ENCODE data around the gene USP17L18. TPM values are rescaled to one million over a fixed set of nuclear protein-coding genes. Genes with fewer than 3 reads are reported as not detected.
"Not testable (repeated sequence)": the region's sequence is repeated elsewhere in the genome, so short reads cannot be mapped to it uniquely, and the experiment has no call there.

USP17L18 gene, protein sequence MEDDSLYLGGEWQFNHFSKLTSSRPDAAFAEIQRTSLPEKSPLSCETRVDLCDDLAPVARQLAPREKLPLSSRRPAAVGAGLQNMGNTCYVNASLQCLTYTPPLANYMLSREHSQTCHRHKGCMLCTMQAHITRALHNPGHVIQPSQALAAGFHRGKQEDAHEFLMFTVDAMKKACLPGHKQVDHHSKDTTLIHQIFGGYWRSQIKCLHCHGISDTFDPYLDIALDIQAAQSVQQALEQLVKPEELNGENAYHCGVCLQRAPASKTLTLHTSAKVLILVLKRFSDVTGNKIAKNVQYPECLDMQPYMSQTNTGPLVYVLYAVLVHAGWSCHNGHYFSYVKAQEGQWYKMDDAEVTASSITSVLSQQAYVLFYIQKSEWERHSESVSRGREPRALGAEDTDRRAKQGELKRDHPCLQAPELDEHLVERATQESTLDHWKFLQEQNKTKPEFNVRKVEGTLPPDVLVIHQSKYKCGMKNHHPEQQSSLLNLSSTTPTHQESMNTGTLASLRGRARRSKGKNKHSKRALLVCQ
- not detected for total RNA-seq

DNA sequence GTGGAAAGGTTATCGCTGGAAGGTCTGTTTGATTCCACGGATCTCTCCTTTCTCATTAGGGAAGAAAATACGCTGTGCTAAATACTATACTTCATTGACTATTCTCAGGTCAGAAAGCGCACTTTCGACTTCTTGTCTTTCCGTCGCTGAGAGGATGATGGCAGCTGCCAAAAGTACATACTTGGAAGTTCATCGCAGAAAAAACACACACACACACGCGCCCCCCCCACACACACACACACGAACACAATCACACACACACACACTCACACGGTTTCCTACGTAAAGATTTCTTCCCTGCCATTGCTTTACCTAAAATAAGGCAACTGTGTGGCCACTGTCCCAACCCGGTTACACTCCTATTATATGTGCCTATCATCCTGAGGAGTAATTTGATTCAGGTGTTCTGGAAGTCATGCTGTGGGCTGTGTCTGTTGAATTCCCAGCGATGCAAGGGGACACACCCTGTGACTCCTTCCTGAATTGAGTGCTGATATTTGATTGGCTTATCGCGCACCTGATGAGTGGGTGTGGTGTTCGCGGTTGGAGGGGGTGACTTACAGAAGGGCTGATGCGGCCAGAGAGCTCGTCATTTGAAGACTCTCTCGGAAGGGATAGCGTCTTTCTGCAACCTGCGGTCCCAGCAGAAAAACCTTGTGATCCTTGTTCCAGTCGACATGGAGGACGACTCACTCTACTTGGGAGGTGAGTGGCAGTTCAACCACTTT lies at the start of gene USP17L18:
USP17L18 (plus strand) TSS at position 678 of the 728 bp plus-strand sequence; CDS start at position 678, 0 bp downstream.
- peak; percentile 6 for DNase-seq
- H3K27me3 Mint-ChIP-seq; H3K4me3 Mint-ChIP-seq; H3K36me3 Mint-ChIP-seq; H3K4me1 Mint-ChIP-seq (ENCODE audit: low read depth); H3K9me3 Mint-ChIP-seq; intact Hi-C loops (cut with micrococcal nuclease); H3K27ac Mint-ChIP-seq; POLR2A ChIA-PET; CTCF ChIA-PET: not testable (repeated sequence)

DNA sequence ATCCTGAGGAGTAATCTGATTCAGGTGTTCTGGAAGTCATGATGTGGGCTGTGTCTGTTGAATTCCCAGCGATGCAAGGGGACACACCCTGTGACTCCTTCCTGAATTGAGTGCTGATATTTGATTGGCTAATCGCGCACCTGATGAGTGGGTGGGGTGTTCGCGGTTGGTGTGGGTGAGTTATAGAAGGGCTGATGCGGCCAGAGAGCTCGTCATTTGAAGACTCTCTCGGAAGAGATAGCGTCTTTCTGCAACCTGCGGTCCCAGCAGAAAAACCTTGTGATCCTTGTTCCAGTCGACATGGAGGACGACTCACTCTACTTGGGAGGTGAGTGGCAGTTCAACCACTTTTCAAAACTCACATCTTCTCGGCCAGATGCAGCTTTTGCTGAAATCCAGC lies 38.1 kb upstream of the USP17L18 start, which contains the start of gene USP17L10:
USP17L10 (plus strand) TSS at position 301 of the 400 bp plus-strand sequence; CDS start at position 301, 0 bp downstream.
- H3K27ac Mint-ChIP-seq; DNase-seq; POLR2A ChIA-PET; H3K36me3 Mint-ChIP-seq; H3K4me3 Mint-ChIP-seq; H3K4me1 Mint-ChIP-seq (ENCODE audit: low read depth); intact Hi-C loops (cut with micrococcal nuclease); CTCF ChIA-PET; H3K27me3 Mint-ChIP-seq; H3K9me3 Mint-ChIP-seq: not testable (repeated sequence)

DNA sequence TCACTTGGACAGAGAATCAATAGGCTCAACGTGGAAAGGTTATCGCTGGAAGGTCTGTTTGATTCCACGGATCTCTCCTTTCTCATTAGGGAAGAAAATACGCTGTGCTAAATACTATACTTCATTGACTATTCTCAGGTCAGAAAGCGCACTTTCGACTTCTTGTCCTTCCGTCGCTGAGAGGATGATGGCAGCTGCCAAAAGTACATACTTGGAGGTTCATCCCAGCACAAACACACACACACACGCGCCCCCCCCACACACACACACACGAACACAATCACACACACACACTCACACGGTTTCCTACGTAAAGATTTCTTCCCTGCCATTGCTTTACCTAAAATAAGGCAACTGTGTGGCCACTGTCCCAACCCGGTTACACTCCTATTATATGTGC lies 33.7 kb upstream of the USP17L18 start:
- DNase-seq; H3K4me3 Mint-ChIP-seq; H3K9me3 Mint-ChIP-seq; H3K4me1 Mint-ChIP-seq (ENCODE audit: low read depth); POLR2A ChIA-PET; CTCF ChIA-PET; H3K27ac Mint-ChIP-seq; H3K27me3 Mint-ChIP-seq; H3K36me3 Mint-ChIP-seq; intact Hi-C loops (cut with micrococcal nuclease): not testable (repeated sequence)

DNA sequence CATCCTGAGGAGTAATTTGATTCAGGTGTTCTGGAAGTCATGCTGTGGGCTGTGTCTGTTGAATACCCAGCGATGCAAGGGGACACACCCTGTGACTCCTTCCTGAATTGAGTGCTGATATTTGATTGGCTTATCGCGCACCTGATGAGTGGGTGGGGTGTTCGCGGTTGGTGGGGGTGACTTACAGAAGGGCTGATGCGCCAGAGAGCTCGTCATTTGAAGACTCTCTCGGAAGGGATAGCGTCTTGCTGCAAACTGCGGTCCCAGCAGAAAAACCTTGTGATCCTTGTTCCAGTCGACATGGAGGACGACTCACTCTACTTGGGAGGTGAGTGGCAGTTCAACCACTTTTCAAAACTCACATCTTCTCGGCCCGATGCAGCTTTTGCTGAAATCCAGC lies 33.3 kb upstream of the USP17L18 start, which contains the start of gene USP17L11:
USP17L11 (plus strand) TSS at position 301 of the 400 bp plus-strand sequence; CDS start at position 301, 0 bp downstream.
- H3K36me3 Mint-ChIP-seq; intact Hi-C loops (cut with micrococcal nuclease); H3K27ac Mint-ChIP-seq; H3K4me1 Mint-ChIP-seq (ENCODE audit: low read depth); CTCF ChIA-PET; DNase-seq; H3K27me3 Mint-ChIP-seq; H3K9me3 Mint-ChIP-seq; H3K4me3 Mint-ChIP-seq; POLR2A ChIA-PET: not testable (repeated sequence)

DNA sequence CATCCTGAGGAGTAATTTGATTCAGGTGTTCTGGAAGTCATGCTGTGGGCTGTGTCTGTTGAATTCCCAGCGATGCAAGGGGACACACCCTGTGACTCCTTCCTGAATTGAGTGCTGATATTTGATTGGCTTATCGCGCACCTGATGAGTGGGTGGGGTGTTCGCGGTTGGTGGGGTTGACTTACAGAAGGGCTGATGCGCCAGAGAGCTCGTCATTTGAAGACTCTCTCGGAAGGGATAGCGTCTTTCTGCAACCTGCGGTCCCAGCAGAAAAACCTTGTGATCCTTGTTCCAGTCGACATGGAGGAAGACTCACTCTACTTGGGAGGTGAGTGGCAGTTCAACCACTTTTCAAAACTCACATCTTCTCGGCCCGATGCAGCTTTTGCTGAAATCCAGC lies 28.6 kb upstream of the USP17L18 start, which contains the start of gene USP17L12:
USP17L12 (plus strand) TSS at position 301 of the 400 bp plus-strand sequence; CDS start at position 301, 0 bp downstream.
- intact Hi-C loops (cut with micrococcal nuclease); H3K27me3 Mint-ChIP-seq; H3K9me3 Mint-ChIP-seq; POLR2A ChIA-PET; H3K4me3 Mint-ChIP-seq; CTCF ChIA-PET; DNase-seq; H3K4me1 Mint-ChIP-seq (ENCODE audit: low read depth); H3K27ac Mint-ChIP-seq; H3K36me3 Mint-ChIP-seq: not testable (repeated sequence)

DNA sequence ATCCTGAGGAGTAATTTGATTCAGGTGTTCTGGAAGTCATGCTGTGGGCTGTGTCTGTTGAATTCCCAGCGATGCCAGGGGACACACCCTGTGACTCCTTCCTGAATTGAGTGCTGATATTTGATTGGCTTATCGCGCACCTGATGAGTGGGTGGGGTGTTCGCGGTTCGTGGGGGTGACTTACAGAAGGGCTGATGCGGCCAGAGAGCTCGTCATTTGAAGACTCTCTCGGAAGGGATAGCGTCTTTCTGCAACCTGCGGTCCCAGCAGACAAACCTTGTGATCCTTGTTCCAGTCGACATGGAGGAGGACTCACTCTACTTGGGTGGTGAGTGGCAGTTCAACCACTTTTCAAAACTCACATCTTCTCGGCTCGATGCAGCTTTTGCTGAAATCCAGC lies 23.8 kb upstream of the USP17L18 start, which contains the start of gene USP17L13:
USP17L13 (plus strand) TSS at position 301 of the 400 bp plus-strand sequence; CDS start at position 301, 0 bp downstream.
- H3K9me3 Mint-ChIP-seq; CTCF ChIA-PET; H3K27ac Mint-ChIP-seq; intact Hi-C loops (cut with micrococcal nuclease); POLR2A ChIA-PET; H3K4me1 Mint-ChIP-seq (ENCODE audit: low read depth); H3K27me3 Mint-ChIP-seq; DNase-seq; H3K36me3 Mint-ChIP-seq; H3K4me3 Mint-ChIP-seq: not testable (repeated sequence)

DNA sequence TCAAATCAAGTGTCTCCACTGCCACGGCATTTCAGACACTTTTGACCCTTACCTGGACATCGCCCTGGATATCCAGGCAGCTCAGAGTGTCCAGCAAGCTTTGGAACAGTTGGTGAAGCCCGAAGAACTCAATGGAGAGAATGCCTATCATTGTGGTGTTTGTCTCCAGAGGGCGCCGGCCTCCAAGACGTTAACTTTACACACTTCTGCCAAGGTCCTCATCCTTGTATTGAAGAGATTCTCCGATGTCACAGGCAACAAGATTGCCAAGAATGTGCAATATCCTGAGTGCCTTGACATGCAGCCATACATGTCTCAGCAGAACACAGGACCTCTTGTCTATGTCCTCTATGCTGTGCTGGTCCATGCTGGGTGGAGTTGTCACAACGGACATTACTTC lies 18.2 kb upstream of the USP17L18 start:
- H3K36me3 Mint-ChIP-seq; POLR2A ChIA-PET; CTCF ChIA-PET; H3K27ac Mint-ChIP-seq; H3K4me3 Mint-ChIP-seq; H3K9me3 Mint-ChIP-seq; H3K4me1 Mint-ChIP-seq (ENCODE audit: low read depth); H3K27me3 Mint-ChIP-seq; intact Hi-C loops (cut with micrococcal nuclease); DNase-seq: not testable (repeated sequence)

DNA sequence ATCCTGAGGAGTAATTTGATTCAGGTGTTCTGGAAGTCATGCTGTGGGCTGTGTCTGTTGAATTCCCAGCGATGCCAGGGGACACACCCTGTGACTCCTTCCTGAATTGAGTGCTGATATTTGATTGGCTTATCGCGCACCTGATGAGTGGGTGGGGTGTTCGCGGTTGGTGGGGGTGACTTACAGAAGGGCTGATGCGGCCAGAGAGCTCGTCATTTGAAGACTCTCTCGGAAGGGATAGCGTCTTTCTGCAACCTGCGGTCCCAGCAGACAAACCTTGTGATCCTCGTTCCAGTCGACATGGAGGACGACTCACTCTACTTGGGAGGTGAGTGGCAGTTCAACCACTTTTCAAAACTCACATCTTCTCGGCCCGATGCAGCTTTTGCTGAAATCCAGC lies 14.3 kb upstream of the USP17L18 start, which contains the start of gene USP17L15:
USP17L15 (plus strand) TSS at position 301 of the 400 bp plus-strand sequence; CDS start at position 301, 0 bp downstream.
- CTCF ChIA-PET; H3K36me3 Mint-ChIP-seq; H3K4me1 Mint-ChIP-seq (ENCODE audit: low read depth); POLR2A ChIA-PET; intact Hi-C loops (cut with micrococcal nuclease); H3K4me3 Mint-ChIP-seq; H3K27ac Mint-ChIP-seq; H3K9me3 Mint-ChIP-seq; H3K27me3 Mint-ChIP-seq; DNase-seq: not testable (repeated sequence)

DNA sequence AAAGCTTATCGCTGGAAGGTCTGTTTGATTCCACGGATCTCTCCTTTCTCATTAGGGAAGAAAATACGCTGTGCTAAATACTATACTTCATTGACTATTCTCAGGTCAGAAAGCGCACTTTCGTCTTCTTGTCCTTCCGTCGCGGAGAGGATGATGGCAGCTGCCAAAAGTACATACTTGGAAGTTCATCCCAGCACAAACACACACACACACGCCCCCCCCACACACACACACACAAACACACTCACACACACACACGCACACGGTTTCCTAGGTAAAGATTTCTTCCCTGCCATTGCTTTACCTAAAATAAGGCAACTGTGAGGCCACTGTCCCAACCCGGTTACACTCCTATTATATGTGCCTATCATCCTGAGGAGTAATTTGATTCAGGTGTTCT lies 10.0 kb upstream of the USP17L18 start:
- H3K27ac Mint-ChIP-seq; CTCF ChIA-PET; H3K9me3 Mint-ChIP-seq; intact Hi-C loops (cut with micrococcal nuclease); H3K4me1 Mint-ChIP-seq (ENCODE audit: low read depth); POLR2A ChIA-PET; H3K4me3 Mint-ChIP-seq; H3K27me3 Mint-ChIP-seq; H3K36me3 Mint-ChIP-seq: not testable (repeated sequence)
- peak; percentile 9 for DNase-seq

DNA sequence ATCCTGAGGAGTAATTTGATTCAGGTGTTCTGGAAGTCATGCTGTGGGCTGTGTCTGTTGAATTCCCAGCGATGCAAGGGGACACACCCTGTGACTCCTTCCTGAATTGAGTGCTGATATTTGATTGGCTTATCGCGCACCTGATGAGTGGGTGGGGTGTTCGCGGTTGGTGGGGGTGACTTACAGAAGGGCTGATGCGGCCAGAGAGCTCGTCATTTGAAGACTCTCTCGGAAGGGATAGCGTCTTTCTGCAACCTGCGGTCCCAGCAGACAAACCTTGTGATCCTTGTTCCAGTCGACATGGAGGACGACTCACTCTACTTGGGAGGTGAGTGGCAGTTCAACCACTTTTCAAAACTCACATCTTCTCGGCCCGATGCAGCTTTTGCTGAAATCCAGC lies 4.9 kb upstream of the USP17L18 start, which contains the start of gene USP17L17:
USP17L17 (plus strand) TSS at position 301 of the 400 bp plus-strand sequence; CDS start at position 301, 0 bp downstream.
- intact Hi-C loops (cut with micrococcal nuclease); H3K27ac Mint-ChIP-seq; H3K27me3 Mint-ChIP-seq; H3K4me1 Mint-ChIP-seq (ENCODE audit: low read depth); H3K4me3 Mint-ChIP-seq; H3K9me3 Mint-ChIP-seq; DNase-seq; H3K36me3 Mint-ChIP-seq; POLR2A ChIA-PET; CTCF ChIA-PET: not testable (repeated sequence)

DNA sequence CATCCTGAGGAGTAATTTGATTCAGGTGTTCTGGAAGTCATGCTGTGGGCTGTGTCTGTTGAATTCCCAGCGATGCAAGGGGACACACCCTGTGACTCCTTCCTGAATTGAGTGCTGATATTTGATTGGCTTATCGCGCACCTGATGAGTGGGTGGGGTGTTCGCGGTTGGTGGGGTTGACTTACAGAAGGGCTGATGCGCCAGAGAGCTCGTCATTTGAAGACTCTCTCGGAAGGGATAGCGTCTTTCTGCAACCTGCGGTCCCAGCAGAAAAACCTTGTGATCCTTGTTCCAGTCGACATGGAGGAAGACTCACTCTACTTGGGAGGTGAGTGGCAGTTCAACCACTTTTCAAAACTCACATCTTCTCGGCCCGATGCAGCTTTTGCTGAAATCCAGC lies 4.6 kb downstream of the USP17L18 start, which contains the start of gene USP17L19:
USP17L19 (plus strand) TSS at position 301 of the 400 bp plus-strand sequence; CDS start at position 301, 0 bp downstream.
- CTCF ChIA-PET; H3K36me3 Mint-ChIP-seq; H3K27me3 Mint-ChIP-seq; H3K27ac Mint-ChIP-seq; DNase-seq; H3K4me1 Mint-ChIP-seq (ENCODE audit: low read depth); H3K9me3 Mint-ChIP-seq; POLR2A ChIA-PET; H3K4me3 Mint-ChIP-seq; intact Hi-C loops (cut with micrococcal nuclease): not testable (repeated sequence)

DNA sequence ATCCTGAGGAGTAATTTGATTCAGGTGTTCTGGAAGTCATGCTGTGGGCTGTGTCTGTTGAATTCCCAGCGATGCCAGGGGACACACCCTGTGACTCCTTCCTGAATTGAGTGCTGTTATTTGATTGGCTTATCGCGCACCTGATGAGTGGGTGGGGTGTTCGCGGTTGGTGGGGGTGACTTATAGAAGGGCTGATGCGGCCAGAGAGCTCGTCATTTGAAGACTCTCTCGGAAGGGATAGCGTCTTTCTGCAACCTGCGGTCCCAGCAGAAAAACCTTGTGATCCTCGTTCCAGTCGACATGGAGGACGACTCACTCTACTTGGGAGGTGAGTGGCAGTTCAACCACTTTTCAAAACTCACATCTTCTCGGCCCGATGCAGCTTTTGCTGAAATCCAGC lies 9.4 kb downstream of the USP17L18 start, which contains the start of gene USP17L20:
USP17L20 (plus strand) TSS at position 301 of the 400 bp plus-strand sequence; CDS start at position 301, 0 bp downstream.
- H3K9me3 Mint-ChIP-seq; H3K27me3 Mint-ChIP-seq; intact Hi-C loops (cut with micrococcal nuclease); H3K27ac Mint-ChIP-seq; DNase-seq; POLR2A ChIA-PET; H3K4me3 Mint-ChIP-seq; H3K36me3 Mint-ChIP-seq; CTCF ChIA-PET; H3K4me1 Mint-ChIP-seq (ENCODE audit: low read depth): not testable (repeated sequence)

Measured in activated CD4-positive, alpha-beta memory T cell treated with anti-CD3 and anti-CD28 coated beads for 36 hours (primary cell).